GM23248 (cell line): ENCODE measurements around the gene RARS2.

ENCODE experiments used
- EZH2 ChIP-seq: fragments of 200-600 bp; sonication (generic); IDR thresholded peaks from 2 replicates; pipeline ENCODE4 v1.6.1; 2018; ENCODE audit warnings: antibody characterized with exemption, mild to moderate bottlenecking; ENCODE audit not compliant: insufficient read depth, poor library complexity, severe bottlenecking
- EZH2phosphoT487 ChIP-seq: fragments of 200-600 bp; sonication (generic); IDR thresholded peaks from 2 replicates; pipeline ENCODE4 v1.6.1; 2018; ENCODE audit warnings: antibody characterized with exemption, moderate library complexity, mild to moderate bottlenecking, low read depth; ENCODE audit not compliant: insufficient read depth

DNA sequence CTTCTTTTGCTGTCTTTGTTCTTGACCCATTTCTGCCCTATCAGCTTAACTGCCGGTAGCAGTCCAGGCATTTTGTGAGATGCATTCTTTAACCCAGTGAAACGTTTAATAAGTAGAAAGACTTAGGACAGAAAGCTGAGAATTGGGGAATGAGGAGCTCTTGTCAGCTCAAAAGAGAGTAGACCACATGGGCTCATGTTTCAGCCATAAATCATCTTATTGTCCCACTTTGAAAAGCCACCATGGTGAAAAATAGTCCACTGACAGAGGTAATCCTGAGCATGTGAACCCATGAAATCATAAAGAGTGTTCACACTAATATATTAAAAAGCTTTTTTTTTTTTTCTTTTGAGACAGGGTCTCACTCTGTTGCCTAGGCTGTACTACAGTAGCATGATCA lies 16.4 kb upstream of the RARS2 start:
- no peak for TF ChIP-seq EZH2
- TF ChIP-seq EZH2phosphoT487 = no peak
